Measurements from ENCODE around the gene SLC4A1.

DNA sequence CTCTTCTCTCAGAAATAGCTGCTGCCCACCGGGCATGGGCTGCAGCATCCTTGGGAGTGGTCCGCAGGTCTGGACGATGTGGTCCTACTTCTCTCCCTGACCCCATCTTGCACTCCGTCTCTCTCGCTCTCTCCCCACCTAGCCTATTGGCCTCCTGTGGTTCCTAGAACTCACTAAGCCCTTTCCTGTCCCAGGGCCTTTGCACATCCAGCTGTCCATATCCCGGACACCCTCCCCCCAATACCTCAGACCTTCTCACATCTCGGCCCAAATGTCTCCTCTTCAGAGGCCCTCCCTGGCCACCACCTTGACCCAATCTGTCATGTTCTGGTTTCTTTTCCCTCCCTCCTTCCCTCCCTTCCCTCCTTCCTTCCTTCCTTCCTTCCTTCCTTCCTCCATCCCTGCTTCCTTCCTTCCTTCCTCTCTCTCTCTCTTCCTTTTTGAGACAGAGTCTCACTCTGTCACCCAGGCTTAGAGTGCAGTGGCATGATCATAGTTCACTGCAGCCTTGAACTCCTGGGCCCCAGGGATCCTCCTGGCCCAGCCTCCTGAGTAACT is 4.5 kb downstream of the SLC4A1 start:
- TF ChIP-seq, protein P1, sequence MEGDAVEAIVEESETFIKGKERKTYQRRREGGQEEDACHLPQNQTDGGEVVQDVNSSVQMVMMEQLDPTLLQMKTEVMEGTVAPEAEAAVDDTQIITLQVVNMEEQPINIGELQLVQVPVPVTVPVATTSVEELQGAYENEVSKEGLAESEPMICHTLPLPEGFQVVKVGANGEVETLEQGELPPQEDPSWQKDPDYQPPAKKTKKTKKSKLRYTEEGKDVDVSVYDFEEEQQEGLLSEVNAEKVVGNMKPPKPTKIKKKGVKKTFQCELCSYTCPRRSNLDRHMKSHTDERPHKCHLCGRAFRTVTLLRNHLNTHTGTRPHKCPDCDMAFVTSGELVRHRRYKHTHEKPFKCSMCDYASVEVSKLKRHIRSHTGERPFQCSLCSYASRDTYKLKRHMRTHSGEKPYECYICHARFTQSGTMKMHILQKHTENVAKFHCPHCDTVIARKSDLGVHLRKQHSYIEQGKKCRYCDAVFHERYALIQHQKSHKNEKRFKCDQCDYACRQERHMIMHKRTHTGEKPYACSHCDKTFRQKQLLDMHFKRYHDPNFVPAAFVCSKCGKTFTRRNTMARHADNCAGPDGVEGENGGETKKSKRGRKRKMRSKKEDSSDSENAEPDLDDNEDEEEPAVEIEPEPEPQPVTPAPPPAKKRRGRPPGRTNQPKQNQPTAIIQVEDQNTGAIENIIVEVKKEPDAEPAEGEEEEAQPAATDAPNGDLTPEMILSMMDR (conservative IDR thresholded peaks at IDR 0.05 in 1 of 2, IDR thresholded peaks at IDR 0.05 in 1 of 2; ENCODE audit: extremely low read depth in 1 of 2, insufficient read depth in 1 of 2, low read depth in 1 of 2, low read length in 2 of 2): no peak
- no peak for TF ChIP-seq EZH2 (IDR thresholded peaks at IDR 0.05; ENCODE audit: borderline replicate concordance, low read length)
